ENCODE data around the gene TMEM232.

The TMEM232 gene

GRCh38 chr5:110475529-110475928, 250.9 kb downstream of the TMEM232 start:
- H3K4me3 ChIP-seq (ENCODE audit: low read length) = no peak overlapping the region
- no peak for DNase-seq (ENCODE audit: low read depth)
- no peak for TF ChIP-seq CTCF (IDR thresholded peaks at IDR 0.05; ENCODE audit: insufficient read depth, low read depth, low read length, missing control alignments)

GRCh38 chr5:110469486-110469885, 257.0 kb downstream of the TMEM232 start:
- no peak overlapping the region for H3K4me3 ChIP-seq (ENCODE audit: low read length)
- DNase-seq (ENCODE audit: low read depth) = no peak
- no peak for TF ChIP-seq CTCF (IDR thresholded peaks at IDR 0.05; ENCODE audit: insufficient read depth, low read depth, low read length, missing control alignments)

- DNase-seq (ENCODE audit: low read depth) = no peak
- H3K4me3 ChIP-seq (ENCODE audit: low read length) = no peak overlapping the region
- TF ChIP-seq CTCF (IDR thresholded peaks at IDR 0.05; ENCODE audit: insufficient read depth, low read depth, low read length, missing control alignments) = no peak
These were observed 263.4 kb downstream of the TMEM232 start for GRCh38 chr5:110463106-110463505.

GRCh38 chr5:110460837-110461236, 265.6 kb downstream of the TMEM232 start:
- no peak overlapping the region for H3K4me3 ChIP-seq (ENCODE audit: low read length)
- no peak for TF ChIP-seq CTCF (IDR thresholded peaks at IDR 0.05; ENCODE audit: insufficient read depth, low read depth, low read length, missing control alignments)
- DNase-seq (ENCODE audit: low read depth) = no peak

- no peak for TF ChIP-seq CTCF (IDR thresholded peaks at IDR 0.05; ENCODE audit: insufficient read depth, low read depth, low read length, missing control alignments)
- DNase-seq (ENCODE audit: low read depth) = no peak
- no peak overlapping the region for H3K4me3 ChIP-seq (ENCODE audit: low read length)
These were observed 268.2 kb downstream of the TMEM232 start for GRCh38 chr5:110458313-110458712.

GRCh38 chr5:110442856-110443255, 283.6 kb downstream of the TMEM232 start:
- no peak overlapping the region for H3K4me3 ChIP-seq (ENCODE audit: low read length)
- TF ChIP-seq CTCF (IDR thresholded peaks at IDR 0.05; ENCODE audit: insufficient read depth, low read depth, low read length, missing control alignments) = no peak
- DNase-seq (ENCODE audit: low read depth) = no peak

GRCh38 chr5:110441035-110441434, 285.4 kb downstream of the TMEM232 start:
- DNase-seq (ENCODE audit: low read depth) = peak; percentile 46
- H3K4me3 ChIP-seq (ENCODE audit: low read length) = no peak overlapping the region
- peak; percentile 18 for TF ChIP-seq CTCF (IDR thresholded peaks at IDR 0.05; ENCODE audit: insufficient read depth, low read depth, low read length, missing control alignments)

All from epithelial cell of esophagus (primary cell).